ENCODE data around the gene C2orf81. TPM values are rescaled to one million over a fixed set of nuclear protein-coding genes. Genes with fewer than 3 reads are reported as not detected.

The C2orf81 gene
- total RNA-seq, 2 experiments from 2014 or later: 3.1 to 3.8 TPM

- POLR2A ChIA-PET: no interaction called here
- CTCF ChIA-PET: no interaction called here
These were observed 13.7 kb downstream of the C2orf81 start for GRCh38 chr2:74407682-74408081.

- ChIA-PET POLR2A (no interaction called here), CTCF (no interaction called here)
These were observed 15.4 kb downstream of the C2orf81 start for GRCh38 chr2:74406035-74406434.

GRCh38 chr2:74401891-74402290 lies 19.5 kb downstream of the C2orf81 start:
- ChIA-PET CTCF (interaction anchor here (1.7 kb wide), 1 partner anchor 11 kb away, joined by 5 read pairs; no protein-coding TSS in a partner anchor), POLR2A (no interaction called here)

- ChIA-PET CTCF (interaction anchor here (0.7 to 2.1 kb wide), 3 partner anchors 32 to 151 kb away, joined by 3 to 6 read pairs (median 3); no protein-coding TSS in a partner anchor), POLR2A (no interaction called here)
These were observed 21.6 kb downstream of the C2orf81 start for GRCh38 chr2:74399785-74400184.

GRCh38 chr2:74396149-74396548 lies 25.3 kb downstream of the C2orf81 start:
- CTCF ChIA-PET: no interaction called here
- POLR2A ChIA-PET: no interaction called here

GRCh38 chr2:74393525-74393924 lies 27.9 kb downstream of the C2orf81 start:
- ChIA-PET CTCF (no interaction called here), POLR2A (no interaction called here)

- POLR2A ChIA-PET: interaction anchor here (0.6 kb wide), 1 partner anchor 29 kb away, joined by 3 read pairs; the partner anchor contains the start of gene C2orf81
- CTCF ChIA-PET: interaction anchor here (0.6 to 1.5 kb wide), 7 partner anchors 13 to 245 kb away, joined by 3 to 9 read pairs (median 3); partner anchors contain the start of gene DCTN1
These were observed 29.0 kb downstream of the C2orf81 start for GRCh38 chr2:74392449-74392743.

- CTCF ChIA-PET: interaction anchor here (0.5 to 2.4 kb wide), 17 partner anchors 9 to 1143 kb away, joined by 3 to 10 read pairs (median 3); partner anchors contain the start of gene DCTN1
- POLR2A ChIA-PET: interaction anchor here (0.6 to 0.7 kb wide), 2 partner anchors 29 to 30 kb away, joined by 3 read pairs; partner anchors contain the start of genes C2orf81 and WDR54
These were observed 29.6 kb downstream of the C2orf81 start for GRCh38 chr2:74391580-74392448.

GRCh38 chr2:74391209-74391579 lies 30.2 kb downstream of the C2orf81 start:
- ChIA-PET CTCF (interaction anchor here (0.5 to 2.4 kb wide), 14 partner anchors 10 to 1142 kb away, joined by 3 to 10 read pairs (median 4); partner anchors contain the start of gene DCTN1), POLR2A (interaction anchor here (0.7 kb wide), 1 partner anchor 30 kb away, joined by 3 read pairs; the partner anchor contains the start of genes C2orf81 and WDR54)

GRCh38 chr2:74390606-74391005 lies 30.8 kb downstream of the C2orf81 start:
- CTCF ChIA-PET: interaction anchor here (1.1 to 2.4 kb wide), 5 partner anchors 11 to 192 kb away, joined by 3 to 10 read pairs (median 5); no protein-coding TSS in a partner anchor

GRCh38 chr2:74387346-74387745 lies 34.1 kb downstream of the C2orf81 start:
- ChIA-PET CTCF (no interaction called here), POLR2A (no interaction called here)

More at GRCh38 chr2:74390606-74391005, 30.8 kb downstream of the C2orf81 start:
- POLR2A ChIA-PET: no interaction called here

GRCh38 chr2:74385396-74385795 lies 36.0 kb downstream of the C2orf81 start:
- POLR2A ChIA-PET: interaction anchor here (0.6 kb wide), 1 partner anchor 415 kb away, joined by 3 read pairs; no protein-coding TSS in a partner anchor
- CTCF ChIA-PET: interaction anchor here (0.7 to 0.8 kb wide), 2 partner anchors 50 to 60 kb away, joined by 3 read pairs; no protein-coding TSS in a partner anchor

GRCh38 chr2:74384051-74384450 lies 37.4 kb downstream of the C2orf81 start:
- POLR2A ChIA-PET: no interaction called here

GRCh38 chr2:74383254-74383653 lies 38.2 kb downstream of the C2orf81 start:
- ChIA-PET CTCF (no interaction called here), POLR2A (no interaction called here)

More at GRCh38 chr2:74384051-74384450, 37.4 kb downstream of the C2orf81 start:
- CTCF ChIA-PET: no interaction called here

- ChIA-PET CTCF (no interaction called here), POLR2A (no interaction called here)
These were observed 39.7 kb downstream of the C2orf81 start for GRCh38 chr2:74381751-74382150.

- POLR2A ChIA-PET: no interaction called here
- CTCF ChIA-PET: interaction anchor here (0.6 to 1.5 kb wide), 3 partner anchors 12 to 264 kb away, joined by 3 to 5 read pairs (median 3); no protein-coding TSS in a partner anchor
These were observed 41.3 kb downstream of the C2orf81 start, which contains the start of gene DCTN1 for GRCh38 chr2:74379851-74380789. DCTN1 (minus strand) TSS chr2:74380311; CDS start chr2:74380037, 274 bp downstream.

- POLR2A ChIA-PET: no interaction called here
These were observed 43.4 kb downstream of the C2orf81 start for GRCh38 chr2:74378007-74378406.

GRCh38 chr2:74375838-74376237 lies 45.6 kb downstream of the C2orf81 start:
- POLR2A ChIA-PET: no interaction called here
- CTCF ChIA-PET: interaction anchor here (1.3 kb wide), 1 partner anchor 163 kb away, joined by 3 read pairs; no protein-coding TSS in a partner anchor

More at GRCh38 chr2:74378007-74378406, 43.4 kb downstream of the C2orf81 start:
- CTCF ChIA-PET: no interaction called here

GRCh38 chr2:74374509-74375205 lies 46.8 kb downstream of the C2orf81 start:
- ChIA-PET POLR2A (no interaction called here), CTCF (interaction anchor here (0.6 to 1.3 kb wide), 3 partner anchors 20 to 164 kb away, joined by 3 read pairs; no protein-coding TSS in a partner anchor)
